HEK293 (cell line): ENCODE measurements around the gene MIEF2.

ENCODE experiments used
- KLF16 ChIP-seq: fragments of 450-650 bp; formaldehyde crosslinking; IDR thresholded peaks from 2 replicates; pipeline ENCODE4 v1.5.1; 2017; ENCODE audit warnings: missing biosample characterization, missing genetic modification characterization
- TF ChIP-seq, protein P1 (sequence below): fragments of 450-650 bp; formaldehyde crosslinking; IDR thresholded peaks from 2 replicates; pipeline ENCODE4 v1.5.1; 2016; ENCODE audit warnings: missing biosample characterization, missing genetic modification characterization

DNA sequence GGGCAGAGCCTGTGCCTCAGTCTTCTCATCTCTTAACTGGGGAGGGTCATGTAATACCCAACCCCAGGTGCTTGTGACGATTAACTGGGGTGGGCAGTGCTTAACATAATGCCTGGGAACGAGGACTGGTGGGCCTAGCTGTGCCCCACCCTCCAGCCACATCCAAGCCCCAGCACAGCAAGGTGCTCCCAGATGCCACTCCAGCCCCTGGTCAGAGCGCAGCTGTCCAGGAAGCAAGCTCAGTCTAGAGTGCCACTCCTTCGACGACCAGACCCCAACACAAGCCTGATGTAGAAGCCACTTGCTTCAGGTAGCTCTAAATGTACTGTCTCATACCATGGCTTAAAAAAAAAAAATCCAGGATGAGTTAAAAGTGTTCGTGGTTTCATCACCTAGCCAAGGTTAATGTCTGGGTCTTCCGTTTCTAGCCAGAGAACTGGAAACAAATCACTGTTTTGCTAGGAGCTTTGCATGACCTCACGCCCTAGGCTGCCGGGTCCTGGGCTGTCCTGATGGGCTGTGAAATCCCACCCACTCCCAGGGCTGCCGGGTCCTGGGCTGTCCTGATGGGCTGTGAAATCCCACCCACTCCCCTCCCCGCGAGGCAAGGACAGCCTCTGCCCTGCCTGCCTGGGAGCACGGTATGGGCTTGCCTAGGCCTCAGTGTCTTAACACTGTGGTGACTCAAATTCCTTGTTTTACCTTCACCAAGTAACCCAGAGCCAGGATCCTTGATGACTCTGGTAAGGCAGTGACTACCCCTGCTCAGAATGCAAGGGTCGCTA lies 7.7 kb downstream of the MIEF2 start:
- TF ChIP-seq, protein P1, sequence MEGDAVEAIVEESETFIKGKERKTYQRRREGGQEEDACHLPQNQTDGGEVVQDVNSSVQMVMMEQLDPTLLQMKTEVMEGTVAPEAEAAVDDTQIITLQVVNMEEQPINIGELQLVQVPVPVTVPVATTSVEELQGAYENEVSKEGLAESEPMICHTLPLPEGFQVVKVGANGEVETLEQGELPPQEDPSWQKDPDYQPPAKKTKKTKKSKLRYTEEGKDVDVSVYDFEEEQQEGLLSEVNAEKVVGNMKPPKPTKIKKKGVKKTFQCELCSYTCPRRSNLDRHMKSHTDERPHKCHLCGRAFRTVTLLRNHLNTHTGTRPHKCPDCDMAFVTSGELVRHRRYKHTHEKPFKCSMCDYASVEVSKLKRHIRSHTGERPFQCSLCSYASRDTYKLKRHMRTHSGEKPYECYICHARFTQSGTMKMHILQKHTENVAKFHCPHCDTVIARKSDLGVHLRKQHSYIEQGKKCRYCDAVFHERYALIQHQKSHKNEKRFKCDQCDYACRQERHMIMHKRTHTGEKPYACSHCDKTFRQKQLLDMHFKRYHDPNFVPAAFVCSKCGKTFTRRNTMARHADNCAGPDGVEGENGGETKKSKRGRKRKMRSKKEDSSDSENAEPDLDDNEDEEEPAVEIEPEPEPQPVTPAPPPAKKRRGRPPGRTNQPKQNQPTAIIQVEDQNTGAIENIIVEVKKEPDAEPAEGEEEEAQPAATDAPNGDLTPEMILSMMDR (tag by site-specific recombination) = no peak
- TF ChIP-seq KLF16 = no peak
